GM12878 (cell line): ENCODE data around the gene VWA3B. TPM values are rescaled to one million over a fixed set of nuclear protein-coding genes. Genes with fewer than 3 reads are reported as not detected.

Experiments
- ATAC-seq: fragments of 200-7000 bp; cut with Tn5 transposase; 3 replicates; pipeline ENCODE4 v1.9.1; 2020; ENCODE audit warnings: mild to moderate bottlenecking, moderate library complexity
- BruUV-seq: library from RNA; stranded (reverse); fragments of 400-500 nt; replicated peaks from 2 replicates; lab custom pipeline; 2021; lab: Mats Ljungman, UMichigan
- CTCF ChIA-PET: fragments of 300-600 bp; sonication (Branson Sonifier 250); formaldehyde crosslinking; extraction: SDS; loops from one replicate; lab custom pipeline; 2021; ENCODE audit warnings: inconsistent platforms; lab: Yijun Ruan, JAX
- POLR2A ChIA-PET: fragments of 350-600 bp; formaldehyde crosslinking; extraction: SDS; loops from one replicate; lab custom pipeline; 2021; ENCODE audit warnings: inconsistent platforms; lab: Charles Lee
- RAD21 ChIA-PET: fragments of 300-600 bp; sonication (Branson Sonifier 250); formaldehyde crosslinking; loops from one replicate; lab custom pipeline; 2023; ENCODE audit warnings: antibody characterized with exemption; ENCODE audit not compliant: unreplicated experiment; lab: Charles Lee
- SMC1A ChIA-PET: fragments of 300-600 bp; sonication (Branson Sonifier 250); formaldehyde crosslinking; loops from one replicate; lab custom pipeline; 2023; ENCODE audit not compliant: unreplicated experiment, uncharacterized antibody; lab: Charles Lee
- DNase-seq: peaks from one replicate; pipeline ENCODE4 v3.0.0-alpha.2; 2011; ENCODE audit warnings: low read depth, low spot score
- FAIRE-seq: peaks from 3 replicates; lab custom pipeline; 2011; peaks lifted over from hg19 to GRCh38; lab: Jason Lieb, UNC
- H2AFZ ChIP-seq: 2 replicates; pipeline ENCODE4 v1.6.0; 2011; ENCODE audit warnings: low read depth, low read length, control low read depth; ENCODE audit not compliant: control insufficient read depth
- H3K27ac ChIP-seq: 2 replicates; pipeline ENCODE4 v1.5.1; 2011; ENCODE audit warnings: control low read depth; ENCODE audit not compliant: control insufficient read depth, insufficient read depth
- H3K27me3 ChIP-seq, 2 experiments: replicated peaks in 1 of 2; 2 replicates each; pipeline versions ENCODE4 v1.6.0 to v1.6.1; 2011; ENCODE audit warnings: low read length in 1 of 2; ENCODE audit not compliant: control insufficient read depth in 2 of 2, insufficient read depth in 2 of 2
- H3K36me3 ChIP-seq, 2 experiments: 2 replicates each; pipeline ENCODE4 v1.5.1; 2011; ENCODE audit warnings: low read length in 1 of 2; ENCODE audit not compliant: control insufficient read depth in 2 of 2, insufficient read depth in 2 of 2
- H3K4me1 ChIP-seq: 2 replicates; pipeline ENCODE4 v1.6.1; 2011; ENCODE audit warnings: mild to moderate bottlenecking, low read length, moderate library complexity, mixed read lengths; ENCODE audit not compliant: control insufficient read depth, insufficient read depth
- H3K4me2 ChIP-seq: 2 replicates; pipeline ENCODE4 v1.6.0; 2011; ENCODE audit warnings: control low read depth; ENCODE audit not compliant: control insufficient read depth, insufficient read depth
- H3K4me3 ChIP-seq: fragments of 200-600 bp; sonication (generic); 2 replicates; pipeline ENCODE4 v1.5.1; 2016
- H3K79me2 ChIP-seq: 2 replicates; pipeline ENCODE4 v1.6.0; 2011; ENCODE audit warnings: low read length; ENCODE audit not compliant: control insufficient read depth, insufficient read depth
- H3K9ac ChIP-seq: 2 replicates; pipeline ENCODE4 v1.8.0; 2011; ENCODE audit warnings: low read length, control low read depth, mixed read lengths; ENCODE audit not compliant: control insufficient read depth, insufficient read depth
- H3K9me3 ChIP-seq: replicated peaks from 3 replicates; pipeline ENCODE4 v1.5.1; 2011; ENCODE audit warnings: mild to moderate bottlenecking, low read length; ENCODE audit not compliant: control insufficient read depth, insufficient read depth
- H4K20me1 ChIP-seq: 2 replicates; pipeline ENCODE4 v1.6.0; 2011; ENCODE audit not compliant: control insufficient read depth, insufficient read depth
- ATF7 ChIP-seq: fragments of 450-650 bp; IDR thresholded peaks from 2 replicates; pipeline ENCODE4 v1.6.1; 2016; ENCODE audit warnings: low read depth, mild to moderate bottlenecking
- BMI1 ChIP-seq: fragments of 450-650 bp; IDR thresholded peaks from 2 replicates; pipeline ENCODE4 v1.6.1; 2016; ENCODE audit warnings: mild to moderate bottlenecking, moderate library complexity, borderline replicate concordance
- CUX1 ChIP-seq: IDR thresholded peaks from 2 replicates; pipeline ENCODE4 v1.6.1; 2012; ENCODE audit warnings: improper control_type of control experiment, low read depth, low read length; ENCODE audit not compliant: insufficient replicate concordance
- DPF2 ChIP-seq: fragments of 450-650 bp; IDR thresholded peaks from 2 replicates; pipeline ENCODE4 v1.6.1; 2017; ENCODE audit warnings: mild to moderate bottlenecking
- EED ChIP-seq: sonication (generic); IDR thresholded peaks from 2 replicates; pipeline ENCODE4 v1.6.1; 2016; ENCODE audit warnings: antibody characterized with exemption, low read depth
- FOS ChIP-seq: IDR thresholded peaks from 3 replicates; pipeline ENCODE4 v1.6.1; 2011; ENCODE audit warnings: borderline replicate concordance; ENCODE audit not compliant: insufficient read length; ENCODE audit errors: extremely low read depth
- FOXK2 ChIP-seq: fragments of 450-650 bp; IDR thresholded peaks from 2 replicates; pipeline ENCODE4 v1.6.1; 2017; ENCODE audit warnings: mild to moderate bottlenecking, moderate library complexity
- FOXM1 ChIP-seq: IDR thresholded peaks from 2 replicates; pipeline ENCODE4 v1.6.1; 2012; ENCODE audit warnings: low read depth, mild to moderate bottlenecking, inconsistent platforms, low read length, moderate library complexity
- MAX ChIP-seq: IDR thresholded peaks from 2 replicates; pipeline ENCODE4 v1.6.1; 2012; ENCODE audit warnings: low read depth, low read length, improper control_type of control experiment
- NFIC ChIP-seq: IDR thresholded peaks from 2 replicates; pipeline ENCODE4 v1.6.1; 2012; ENCODE audit warnings: low read depth, mild to moderate bottlenecking, inconsistent platforms, low read length, moderate library complexity
- PAX8 ChIP-seq: fragments of 450-650 bp; IDR thresholded peaks from 2 replicates; pipeline ENCODE4 v1.6.1; 2017; ENCODE audit warnings: mild to moderate bottlenecking, moderate library complexity
- POLR2A ChIP-seq: IDR thresholded peaks from 2 replicates; pipeline ENCODE4 v1.6.1; 2011; ENCODE audit warnings: low read depth, mild to moderate bottlenecking, low read length
- RAD21 ChIP-seq: IDR thresholded peaks from 2 replicates; pipeline ENCODE4 v1.6.1; 2011; ENCODE audit warnings: mild to moderate bottlenecking, low read depth, low read length, moderate library complexity; ENCODE audit not compliant: insufficient read depth
- SIN3A ChIP-seq: IDR thresholded peaks from 2 replicates; pipeline ENCODE4 v1.6.1; 2012; ENCODE audit warnings: low read depth, low read length, improper control_type of control experiment
- SRF ChIP-seq, 2 experiments: IDR thresholded peaks; 2 replicates each; pipeline ENCODE4 v1.6.1; 2011; ENCODE audit warnings: low read depth in 2 of 2, low read length in 2 of 2, mild to moderate bottlenecking in 1 of 2, moderate library complexity in 1 of 2
- STAT3 ChIP-seq: IDR thresholded peaks from 2 replicates; pipeline ENCODE4 v1.6.1; 2011; ENCODE audit warnings: low read depth, low read length, improper control_type of control experiment
- TCF7 ChIP-seq: IDR thresholded peaks from 2 replicates; pipeline ENCODE4 v1.6.1; 2014; ENCODE audit warnings: antibody characterized with exemption, borderline replicate concordance
- WRNIP1 ChIP-seq: IDR thresholded peaks from 2 replicates; pipeline ENCODE4 v1.6.1; 2011; ENCODE audit warnings: low read depth, low read length, improper control_type of control experiment, borderline replicate concordance
- ZNF207 ChIP-seq: fragments of 450-650 bp; IDR thresholded peaks from 2 replicates; pipeline ENCODE4 v1.6.1; 2014; ENCODE audit warnings: antibody characterized with exemption, mild to moderate bottlenecking, borderline replicate concordance
- ZNF24 ChIP-seq: fragments of 450-650 bp; IDR thresholded peaks from 2 replicates; pipeline ENCODE4 v1.6.1; 2017; ENCODE audit warnings: antibody characterized with exemption, mild to moderate bottlenecking
- WGBS: methylation state at CpG from one replicate; pipeline ENCODE4 v1.1.6; 2016; ENCODE audit warnings: low lambda C conversion rate; ENCODE audit not compliant: insufficient replicate concordance, insufficient coverage; ENCODE audit errors: missing lambda C conversion rate; 5-methylcytosine and 5-hydroxymethylcytosine counted together
- in situ Hi-C: fragments of 300-500 bp; cut with MboI; formaldehyde crosslinking; loops from 9 replicates; pipeline ENCODE4 v1.14.3; 2018; ENCODE audit warnings: mixed read lengths
- intact Hi-C: fragments of 100-400 bp; cut with micrococcal nuclease; formaldehyde crosslinking; loops from one replicate; pipeline ENCODE4 v1.14.2; 2022; ENCODE audit not compliant: unreplicated experiment
- polyA plus RNA-seq, 11 experiments: library from polyadenylated mRNA; depleted of rRNA in 4 of 11; unstranded in 6 of 11; stranded (reverse) in 5 of 11; fragments of >200 nt; fragmentation: Nextera tagmentation in 4 of 11; fragmentation: Illumina TruSeq in 1 of 11; extraction: Ambion mirVana in 4 of 11; extraction: Trizol in 1 of 11; gene quantifications; 1 replicate in 1 of 11; 2 replicates in 10 of 11; pipeline versions ENCODE4 v1.2.1 to v1.2.3, GENCODE V29; 2011 to 2016; ENCODE audit warnings: inconsistent platforms in 2 of 11, missing spikeins in 2 of 11, low read depth in 1 of 11
- total RNA-seq, 4 experiments: library from RNA; depleted of rRNA in 3 of 4; stranded (reverse); fragments of >200 nt in 3 of 4; fragmentation: Illumina TruSeq in 1 of 4; extraction: Trizol in 1 of 4; gene quantifications; 2 replicates each; pipeline versions ENCODE4 v1.2.1 to v1.2.3, GENCODE V29; 2013 to 2021

The VWA3B gene
- total and polyA plus RNA-seq, 10 of the 15 experiments (the other 5 are each of a cell fraction or from before 2014, with no cell fraction given), result 0.04 to 0.86 (median 0.19) TPM; not detected in 4

DNA sequence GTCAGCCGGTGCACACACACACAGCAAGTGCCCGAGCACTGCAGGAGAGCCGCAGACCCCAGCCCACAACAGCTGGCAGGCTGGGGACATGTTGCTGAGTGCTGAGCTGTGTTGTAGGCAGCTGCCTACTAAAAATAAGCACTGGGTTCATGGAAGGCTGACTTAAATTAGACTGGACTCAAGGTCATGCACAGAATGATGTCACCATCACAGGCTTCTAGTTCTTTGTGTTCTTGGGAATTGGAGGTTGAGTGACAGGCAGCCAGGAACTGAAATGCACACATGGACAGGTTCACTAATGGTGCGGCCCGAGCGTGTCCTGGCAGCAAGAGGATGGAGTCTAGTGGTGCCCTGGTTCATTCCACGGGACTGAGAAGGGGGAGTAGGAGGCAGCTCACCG, 71.3 kb downstream of the VWA3B start (continued):
- TF ChIP-seq CUX1, result no peak

- Histone ChIP-seq H3K4me3 (no peak overlapping the region), H3K4me1 (no peaks in the 10 kb centered on the region), H3K36me3 (no peaks in the 10 kb centered on the region), H3K4me2 (no peak overlapping the region), H3K79me2 (no peaks in the 10 kb centered on the region), H3K9ac (no peak overlapping the region), H4K20me1 (no peaks in the 10 kb centered on the region), H3K27me3 (0 out of 4 replicates have a peak, but pooled peaks cover 0 to 1% of the 10 kb centered on the region in 2 experiments), H3K9me3 (no peaks in the 10 kb centered on the region), H3K27ac (no peak overlapping the region), H2AFZ (no peak overlapping the region)
- FAIRE-seq (no peak), ATAC-seq (no peak), DNase-seq (no peak)
- in situ Hi-C loops, result loop anchor here (25.0 kb wide), 1 partner anchor 348 kb away; no protein-coding TSS in a partner anchor
- POLR2A ChIA-PET, result no interaction called here
- WGBS, result 66% methylated on average over 4 of the region's 4 CpGs
- intact Hi-C loops, result no loop called here
- BruUV-seq, result no TSS peak
- TF ChIP-seq FOS (no peak), SRF (IDR thresholded peaks at IDR 0.05; ENCODE audit: low read depth in 2 of 2, low read length in 2 of 2) (no peak), MAX (no peak), PAX8 (no peak), TCF7 (no peak), FOXM1 (no peak), SIN3A (no peak), FOXK2 (no peak), POLR2A (no peak), ZNF24 (no peak), RAD21 (no peak), ATF7 (no peak), EED (no peak), DPF2 (no peak), STAT3 (no peak), NFIC (no peak), WRNIP1 (no peak), BMI1 (no peak), ZNF207 (no peak)
- SMC1A ChIA-PET, result interaction anchor here (1.0 to 1.5 kb wide), 2 partner anchors 9 to 14 kb away, joined by 3 read pairs; no protein-coding TSS in a partner anchor
- CTCF ChIA-PET, result interaction anchor here (1.1 to 1.9 kb wide), 3 partner anchors 28 to 354 kb away, joined by 3 to 10 read pairs (median 3); no protein-coding TSS in a partner anchor
- RAD21 ChIA-PET, result interaction anchor here (1.3 kb wide), 1 partner anchor 109 kb away, joined by 3 read pairs; no protein-coding TSS in a partner anchor
Observed at GRCh38 chr2:98160554-98160953, 73.6 kb downstream of the VWA3B start.
